BJ (cell line): Measurements from ENCODE around the gene USHBP1. TPM values are rescaled to one million over a fixed set of nuclear protein-coding genes. Genes with fewer than 3 reads are reported as not detected.

ENCODE experiments used
- CTCF ChIA-PET: fragments of 350-600 bp; formaldehyde crosslinking; extraction: SDS; loops from one replicate; lab custom pipeline; 2021; ENCODE audit warnings: antibody characterized with exemption, inconsistent platforms; lab: Yijun Ruan, JAX
- POLR2A ChIA-PET: fragments of 300-600 bp; sonication (Branson Sonifier 250); formaldehyde crosslinking; extraction: SDS; loops from one replicate; lab custom pipeline; 2021; ENCODE audit warnings: antibody characterized with exemption; lab: Charles Lee
- DNase-seq: peaks from one replicate; pipeline ENCODE4 v3.0.0-alpha.2; 2011; ENCODE audit warnings: low read depth
- H3K27me3 ChIP-seq: 2 replicates; pipeline ENCODE4 v1.6.0; 2011; ENCODE audit warnings: low read length; ENCODE audit not compliant: control insufficient read depth, insufficient read depth
- H3K36me3 ChIP-seq: 2 replicates; pipeline ENCODE4 v1.5.1; 2011; ENCODE audit warnings: low read length; ENCODE audit not compliant: control insufficient read depth, insufficient read depth
- H3K4me3 ChIP-seq: 2 replicates; pipeline ENCODE4 v1.5.1; 2011; ENCODE audit warnings: low read depth, mild to moderate bottlenecking, control low read depth, low read length
- CTCF ChIP-seq: IDR thresholded peaks from 2 replicates; pipeline ENCODE4 v1.5.1; 2011; ENCODE audit warnings: low read depth, mild to moderate bottlenecking, control low read depth, inconsistent platforms, low read length, moderate library complexity; ENCODE audit not compliant: insufficient read depth
- polyA plus RNA-seq: library from polyadenylated mRNA; depleted of rRNA; stranded (reverse); fragments of >200 nt; gene quantifications from 2 replicates; pipeline ENCODE4 v1.2.3, GENCODE V29; 2011

The USHBP1 gene
- polyA plus RNA-seq, 1 experiment = not detected

- H3K27me3 ChIP-seq = no peaks in the 10 kb centered on the region
- peaks cover 8% of the 10 kb centered on the region for H3K36me3 ChIP-seq
- TF ChIP-seq CTCF = no peak
- ChIA-PET CTCF (interaction anchor here (0.8 to 2.3 kb wide), 5 partner anchors 8 to 40 kb away, joined by 3 to 14 read pairs (median 4); no protein-coding TSS in a partner anchor), POLR2A (no interaction called here)
- H3K4me3 ChIP-seq = peak overlapping the region; percentile 96
- no peak for DNase-seq
These were observed 20.5 kb downstream of the USHBP1 start for GRCh38 chr19:17243830-17244617.

GRCh38 chr19:17243211-17243829, 21.2 kb downstream of the USHBP1 start:
- POLR2A ChIA-PET = no interaction called here

GRCh38 chr19:17242431-17243208, 21.9 kb downstream of the USHBP1 start:
- Histone ChIP-seq H3K27me3 (no peaks in the 10 kb centered on the region), H3K4me3 (peak overlapping the region; percentile 5; the same call in 1 of the 2 replicates), H3K36me3 (peaks cover 11% of the 10 kb centered on the region)
- TF ChIP-seq CTCF = no peak
- POLR2A ChIA-PET = interaction anchor here (0.8 kb wide), 1 partner anchor 16 kb away, joined by 3 read pairs; the partner anchor contains the start of gene OCEL1
- DNase-seq = no peak
- CTCF ChIA-PET = interaction anchor here (0.6 to 2.3 kb wide), 5 partner anchors 7 to 39 kb away, joined by 3 to 14 read pairs (median 3); partner anchors contain the start of gene ANKLE1

More at GRCh38 chr19:17243211-17243829, 21.2 kb downstream of the USHBP1 start:
- TF ChIP-seq CTCF = no peak
- CTCF ChIA-PET = interaction anchor here (0.6 to 2.3 kb wide), 6 partner anchors 8 to 39 kb away, joined by 3 to 14 read pairs (median 3); partner anchors contain the start of gene ANKLE1
- Histone ChIP-seq H3K4me3 (peak overlapping the region; percentile 96), H3K36me3 (peaks cover 8% of the 10 kb centered on the region), H3K27me3 (no peaks in the 10 kb centered on the region)
- DNase-seq = no peak

- CTCF ChIA-PET = no interaction called here
- no peak for DNase-seq
- TF ChIP-seq CTCF = no peak
- Histone ChIP-seq H3K36me3 (peaks cover 11% of the 10 kb centered on the region), H3K4me3 (no peak overlapping the region), H3K27me3 (no peaks in the 10 kb centered on the region)
- POLR2A ChIA-PET = interaction anchor here (0.6 kb wide), 1 partner anchor 16 kb away, joined by 6 read pairs; no protein-coding TSS in a partner anchor
These were observed 23.6 kb downstream of the USHBP1 start for GRCh38 chr19:17240826-17241399.
